NCI-H1092 treated with DMSO at 0.1 percent for 48 hours (cell line): ENCODE results near the gene PRR14.

Experiments
- DNase-seq: peaks from one replicate; lab custom pipeline; 2025; lab: John Stamatoyannopoulos, UW

The PRR14 gene

GRCh38 chr16:30659507-30660423, 9.0 kb downstream of the PRR14 start:
- DNase-seq, result no peak

GRCh38 chr16:30660424-30661261, 9.9 kb downstream of the PRR14 start:
- no peak for DNase-seq

DNA sequence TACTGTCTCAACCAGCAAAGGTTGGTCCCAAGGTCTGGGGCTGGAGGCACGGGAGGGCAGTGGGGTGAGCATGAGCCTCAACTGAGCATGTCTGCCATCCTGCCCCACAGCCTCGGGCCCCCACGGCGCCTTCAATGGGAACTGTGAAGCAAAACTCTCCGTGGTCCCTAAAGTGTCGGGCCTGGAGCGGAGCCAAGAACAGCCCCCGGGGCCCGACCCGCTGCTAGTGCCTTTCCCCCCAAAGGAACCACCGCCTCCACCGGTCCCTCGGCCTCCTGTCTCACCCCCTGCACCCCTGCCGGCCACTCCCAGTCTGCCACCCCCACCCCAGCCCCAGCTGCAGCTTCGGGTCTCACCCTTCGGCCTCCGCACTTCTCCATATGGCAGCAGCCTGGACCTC, 11.7 kb downstream of the PRR14 start:
- DNase-seq, result no peak

DNA sequence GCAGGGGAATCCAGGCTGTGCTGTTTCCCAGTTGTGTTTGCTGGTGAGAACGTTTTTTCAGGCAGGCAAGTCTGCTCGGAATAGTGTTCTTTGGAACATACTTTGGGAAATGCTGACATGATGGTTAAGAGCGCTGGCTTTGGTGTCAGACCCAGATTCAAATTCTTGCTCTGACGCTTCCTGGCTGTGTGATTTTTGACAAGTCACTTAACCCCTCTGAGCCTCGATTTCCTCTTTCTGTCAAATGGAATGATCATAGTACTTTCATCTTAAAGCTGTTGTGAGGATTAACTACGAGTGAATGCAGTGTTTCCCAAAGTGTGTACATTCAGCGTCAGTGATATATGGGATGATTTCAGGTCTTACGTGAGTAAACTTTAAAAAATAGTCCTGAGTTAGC, 12.3 kb downstream of the PRR14 start:
- DNase-seq, result no peak

DNA sequence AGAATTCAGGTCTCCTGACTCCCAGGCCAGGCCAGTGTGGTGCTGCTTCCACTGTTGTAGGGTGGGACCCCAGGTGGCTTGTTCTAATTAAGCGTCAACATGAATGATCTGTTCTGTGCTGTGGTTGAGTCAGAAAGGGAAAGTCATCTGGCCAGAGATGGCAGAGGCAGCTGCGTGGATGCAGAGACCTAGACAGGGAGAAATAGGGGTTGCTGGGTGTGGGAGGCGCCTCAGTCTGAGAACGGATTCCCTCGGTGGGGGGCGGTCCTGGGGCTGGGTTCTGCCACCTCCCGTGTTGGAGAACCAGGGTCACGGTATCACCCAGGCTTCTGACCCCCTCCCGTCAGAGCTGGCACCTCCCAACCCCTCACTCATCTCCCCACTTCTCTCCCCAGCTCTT, 13.1 kb downstream of the PRR14 start:
- no peak for DNase-seq

DNA sequence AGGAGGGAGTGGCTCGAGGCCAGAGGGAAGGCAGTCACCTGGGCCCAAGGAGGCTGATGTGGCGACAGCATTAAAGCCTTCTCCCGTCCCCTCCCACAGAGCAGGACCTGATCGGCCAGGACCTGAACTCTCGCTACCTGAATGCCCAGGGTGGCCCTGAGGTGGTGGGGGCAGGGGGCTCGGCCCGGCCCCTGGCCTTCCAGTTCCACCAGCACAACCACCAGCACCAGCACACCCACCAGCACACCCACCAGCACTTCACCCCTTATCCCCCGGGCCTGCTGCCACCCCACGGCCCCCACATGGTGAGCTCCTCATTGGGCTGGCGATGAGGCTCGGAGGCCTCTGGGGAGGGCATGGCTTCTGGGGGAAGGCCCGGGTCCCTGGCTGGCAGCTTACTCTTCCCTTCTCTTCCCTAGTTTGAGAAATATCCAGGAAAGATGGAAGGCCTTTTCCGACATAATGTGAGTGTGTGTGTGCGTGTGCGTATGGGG, 13.9 kb downstream of the PRR14 start:
- no peak for DNase-seq

- no peak for DNase-seq
Observed at GRCh38 chr16:30665155-30665829, 14.5 kb downstream of the PRR14 start.

GRCh38 chr16:30665830-30666190, 15.1 kb downstream of the PRR14 start:
- no peak for DNase-seq

DNA sequence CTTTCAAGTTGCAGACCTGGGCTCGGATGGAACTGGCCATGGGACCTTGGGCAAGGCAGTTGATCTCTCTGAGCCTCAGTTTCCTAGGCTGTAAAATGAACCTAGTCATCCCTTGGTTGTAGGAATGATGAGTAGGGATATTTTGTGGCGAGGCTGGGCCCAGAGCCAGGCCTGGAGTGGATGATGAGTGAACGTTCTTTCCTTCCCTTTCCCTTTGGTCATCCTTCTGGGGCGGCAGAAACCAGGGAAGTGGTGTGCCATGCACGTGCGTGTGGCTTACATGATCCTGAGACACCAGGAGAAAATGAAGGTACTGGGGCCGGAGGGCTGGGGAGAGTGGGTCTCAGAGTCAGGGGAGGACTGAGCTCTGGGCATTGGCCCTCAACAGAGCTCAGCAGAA, 15.9 kb downstream of the PRR14 start:
- no peak for DNase-seq

DNA sequence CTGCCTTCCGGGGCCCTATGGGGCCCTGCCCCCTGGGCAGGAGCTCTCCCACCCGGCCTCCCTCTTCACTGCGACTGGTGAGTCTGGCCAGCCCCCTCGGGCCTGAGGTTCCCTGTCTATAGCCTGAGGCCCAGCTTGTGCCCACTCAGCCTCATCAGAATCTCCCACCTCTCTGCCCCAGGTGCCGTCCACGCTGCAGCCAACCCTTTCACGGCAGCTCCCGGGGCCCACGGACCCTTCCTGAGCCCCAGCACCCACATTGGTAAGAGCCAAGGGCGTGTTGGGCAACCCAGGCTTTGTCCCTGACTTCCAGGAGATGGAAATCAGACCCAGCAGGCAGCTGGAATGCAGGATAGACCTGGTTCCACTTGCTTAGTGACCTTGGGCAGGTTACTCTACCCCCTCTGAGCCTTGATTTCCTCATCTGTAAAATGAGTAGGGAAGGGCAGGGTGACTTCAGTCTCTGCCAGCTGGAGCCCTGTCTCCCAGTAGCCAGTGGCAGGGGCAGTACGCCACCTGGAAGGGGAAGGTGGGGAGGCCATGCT, 16.7 kb downstream of the PRR14 start:
- no peak for DNase-seq

GRCh38 chr16:30668393-30668792, 17.6 kb downstream of the PRR14 start:
- no peak for DNase-seq

- DNase-seq, result no peak
Observed at GRCh38 chr16:30669026-30669902, 18.5 kb downstream of the PRR14 start.

- no peak for DNase-seq
Observed at GRCh38 chr16:30669903-30670824, 19.4 kb downstream of the PRR14 start.

DNA sequence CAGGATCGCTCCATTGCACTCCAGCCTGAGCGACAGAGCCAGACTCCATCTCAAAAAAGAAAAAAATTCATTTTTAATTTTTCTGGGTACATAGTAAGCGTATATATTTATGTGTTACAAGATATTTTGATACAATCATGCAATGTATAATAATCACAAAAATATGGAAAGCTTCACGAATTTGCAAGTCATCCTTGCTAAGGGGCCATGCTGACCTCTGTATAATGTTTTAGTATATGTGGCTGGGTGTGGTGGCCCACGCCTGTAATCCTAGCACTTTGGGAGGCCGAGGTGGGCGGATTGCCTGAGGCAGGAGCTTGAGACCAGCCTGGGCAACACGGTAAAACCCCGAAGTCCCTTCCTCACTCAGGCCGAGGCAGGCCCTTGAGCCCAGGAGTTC, 24.4 kb downstream of the PRR14 start:
- DNase-seq, result no peak

GRCh38 chr16:30677931-30678585, 27.3 kb downstream of the PRR14 start:
- DNase-seq, result no peak

DNA sequence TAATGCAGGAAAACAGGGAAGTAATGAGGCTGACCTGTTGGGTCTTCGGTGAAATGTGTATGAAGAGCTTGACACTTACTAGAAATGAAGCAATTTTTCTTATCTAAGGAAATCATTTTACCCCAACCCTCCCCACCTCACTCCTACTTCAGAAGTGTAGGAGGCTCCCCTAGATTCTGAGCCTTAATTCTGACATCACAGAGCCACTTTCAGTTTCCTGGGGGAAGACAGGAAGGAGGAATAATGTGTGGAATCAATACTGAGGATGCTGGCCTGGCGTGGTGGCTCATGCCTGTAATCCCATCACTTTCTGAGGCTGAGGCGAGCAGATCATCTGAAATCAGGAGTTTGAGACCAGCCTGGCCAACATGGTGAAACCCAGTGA, 27.8 kb downstream of the PRR14 start:
- no peak for DNase-seq

- DNase-seq, result no peak
Observed at GRCh38 chr16:30680326-30680725, 29.6 kb downstream of the PRR14 start.

DNA sequence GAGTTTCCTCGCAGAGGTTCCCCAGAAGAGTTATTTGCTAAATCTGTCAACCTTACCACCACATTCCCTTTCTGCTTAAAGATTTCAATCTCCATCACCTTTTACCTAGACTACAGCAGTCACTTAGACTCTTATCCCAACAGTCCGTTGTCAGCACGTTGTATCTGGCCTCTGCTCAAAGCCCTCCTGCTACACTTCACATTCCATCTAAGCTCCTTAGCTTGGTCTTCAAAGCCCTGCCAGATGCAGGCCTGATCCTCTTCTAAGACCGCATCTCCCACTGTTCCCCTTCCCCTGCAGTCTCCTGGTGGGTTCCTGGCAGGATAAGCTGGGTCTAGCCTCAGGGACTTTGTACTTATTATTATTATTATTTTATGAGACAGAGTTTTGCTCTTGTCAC, 37.9 kb downstream of the PRR14 start:
- no peak for DNase-seq

DNA sequence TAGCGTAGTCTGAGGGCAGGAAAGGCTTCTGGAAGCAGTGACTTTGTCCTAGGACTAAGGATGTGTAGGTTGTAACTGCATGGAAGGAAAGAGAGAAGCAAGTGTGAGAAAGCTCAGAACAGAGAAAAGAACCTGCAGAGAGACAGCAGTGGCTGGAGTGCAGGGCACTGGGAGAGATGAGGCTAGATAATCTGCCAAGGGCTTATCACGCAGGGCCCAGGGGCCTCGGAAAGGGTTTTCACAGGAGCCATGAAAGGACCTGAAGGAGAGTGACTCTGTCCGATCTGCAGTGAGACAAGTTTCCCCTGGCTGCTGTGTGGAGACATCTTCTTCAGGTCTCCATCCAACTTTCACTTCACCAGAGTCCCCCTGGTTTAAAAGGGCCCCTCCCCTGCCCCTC, 41.1 kb downstream of the PRR14 start:
- DNase-seq, result no peak
